ENCODE data around the gene BICC1.

DNA sequence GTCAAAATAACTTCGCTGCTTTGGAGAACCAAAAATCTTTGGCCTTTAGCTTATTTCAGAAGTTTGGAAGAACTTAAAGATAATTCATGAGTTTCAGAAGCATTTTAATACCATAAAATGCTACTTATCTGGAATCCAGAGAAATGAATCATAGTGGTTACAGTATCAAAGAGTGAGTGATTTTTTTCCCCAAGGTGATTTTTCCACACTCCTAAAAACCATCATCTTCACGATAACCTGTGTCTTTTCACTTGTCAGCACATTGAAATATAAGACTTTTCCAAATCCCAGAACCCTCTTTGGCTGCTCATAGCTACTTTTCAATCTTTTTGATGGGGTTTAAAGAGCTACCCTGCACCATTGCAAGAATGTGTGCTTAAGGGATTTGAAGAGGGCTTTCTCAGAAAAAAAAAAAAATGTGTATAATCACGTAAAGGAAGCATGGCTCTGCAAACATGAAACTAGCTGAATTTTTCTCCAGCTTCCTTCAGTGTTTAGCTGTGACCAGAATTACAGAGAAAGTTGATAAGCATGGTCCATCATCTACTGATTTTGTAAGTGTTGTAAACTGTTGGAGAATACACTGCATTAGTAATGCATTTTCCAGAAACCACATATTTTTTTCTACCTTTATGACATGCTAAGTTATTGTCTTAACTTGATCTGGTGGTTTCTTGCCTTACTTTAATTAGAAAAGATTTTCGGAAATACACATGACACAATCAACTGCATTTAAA is 134.9 kb downstream of the BICC1 start:
- TF ChIP-seq, protein P1, sequence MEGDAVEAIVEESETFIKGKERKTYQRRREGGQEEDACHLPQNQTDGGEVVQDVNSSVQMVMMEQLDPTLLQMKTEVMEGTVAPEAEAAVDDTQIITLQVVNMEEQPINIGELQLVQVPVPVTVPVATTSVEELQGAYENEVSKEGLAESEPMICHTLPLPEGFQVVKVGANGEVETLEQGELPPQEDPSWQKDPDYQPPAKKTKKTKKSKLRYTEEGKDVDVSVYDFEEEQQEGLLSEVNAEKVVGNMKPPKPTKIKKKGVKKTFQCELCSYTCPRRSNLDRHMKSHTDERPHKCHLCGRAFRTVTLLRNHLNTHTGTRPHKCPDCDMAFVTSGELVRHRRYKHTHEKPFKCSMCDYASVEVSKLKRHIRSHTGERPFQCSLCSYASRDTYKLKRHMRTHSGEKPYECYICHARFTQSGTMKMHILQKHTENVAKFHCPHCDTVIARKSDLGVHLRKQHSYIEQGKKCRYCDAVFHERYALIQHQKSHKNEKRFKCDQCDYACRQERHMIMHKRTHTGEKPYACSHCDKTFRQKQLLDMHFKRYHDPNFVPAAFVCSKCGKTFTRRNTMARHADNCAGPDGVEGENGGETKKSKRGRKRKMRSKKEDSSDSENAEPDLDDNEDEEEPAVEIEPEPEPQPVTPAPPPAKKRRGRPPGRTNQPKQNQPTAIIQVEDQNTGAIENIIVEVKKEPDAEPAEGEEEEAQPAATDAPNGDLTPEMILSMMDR (IDR thresholded peaks at IDR 0.05), result no peak
- TF ChIP-seq EP300 (IDR thresholded peaks at IDR 0.05) (no peak), POLR2A (IDR thresholded peaks at IDR 0.05) (no peak), POLR2AphosphoS5 (IDR thresholded peaks at IDR 0.05) (no peak)
